HL-60 (cell line): ENCODE results near the gene WDR90.

Source experiments
- DNase-seq, 2 experiments: peaks; one replicate each; pipeline ENCODE4 v3.0.0-alpha.2; 2010 to 2020; ENCODE audit warnings: low read depth in 1 of 2, low spot score in 1 of 2
- H3K27ac ChIP-seq: fragments of 250-450 bp; sonication (Bioruptor Pico); replicated peaks from 2 replicates; pipeline ENCODE4 v1.5.1; 2020; ENCODE audit warnings: mild to moderate bottlenecking, moderate library complexity
- H3K27me3 ChIP-seq: fragments of 250-450 bp; sonication (Bioruptor Pico); 2 replicates; pipeline ENCODE4 v1.5.1; 2021; ENCODE audit warnings: mild to moderate bottlenecking, moderate library complexity; ENCODE audit not compliant: insufficient read depth, poor library complexity, severe bottlenecking
- H3K4me3 ChIP-seq: replicated peaks from 2 replicates; pipeline ENCODE4 v1.5.1; 2011; ENCODE audit warnings: mild to moderate bottlenecking, control low read depth, low read length; ENCODE audit not compliant: insufficient read depth
- GABPA ChIP-seq: IDR thresholded peaks from 2 replicates; pipeline ENCODE4 v1.6.1; 2012; ENCODE audit warnings: low read depth
- POLR2AphosphoS5 ChIP-seq: IDR thresholded peaks from 2 replicates; pipeline ENCODE4 v1.6.1; 2012; ENCODE audit warnings: low read depth
- SPI1 ChIP-seq: IDR thresholded peaks from 2 replicates; pipeline ENCODE4 v1.6.1; 2012; ENCODE audit warnings: low read depth, mild to moderate bottlenecking, borderline replicate concordance
- TF ChIP-seq, protein P1 (sequence below): IDR thresholded peaks from 2 replicates; pipeline ENCODE4 v1.6.1; 2012; ENCODE audit warnings: low read depth; ENCODE audit not compliant: insufficient replicate concordance
- TF ChIP-seq, protein P2 (sequence below): IDR thresholded peaks from one replicate; pipeline ENCODE4 v1.5.1; 2011; ENCODE audit warnings: low read length, control low read depth, inconsistent platforms; ENCODE audit not compliant: insufficient read depth

Gene WDR90

DNA sequence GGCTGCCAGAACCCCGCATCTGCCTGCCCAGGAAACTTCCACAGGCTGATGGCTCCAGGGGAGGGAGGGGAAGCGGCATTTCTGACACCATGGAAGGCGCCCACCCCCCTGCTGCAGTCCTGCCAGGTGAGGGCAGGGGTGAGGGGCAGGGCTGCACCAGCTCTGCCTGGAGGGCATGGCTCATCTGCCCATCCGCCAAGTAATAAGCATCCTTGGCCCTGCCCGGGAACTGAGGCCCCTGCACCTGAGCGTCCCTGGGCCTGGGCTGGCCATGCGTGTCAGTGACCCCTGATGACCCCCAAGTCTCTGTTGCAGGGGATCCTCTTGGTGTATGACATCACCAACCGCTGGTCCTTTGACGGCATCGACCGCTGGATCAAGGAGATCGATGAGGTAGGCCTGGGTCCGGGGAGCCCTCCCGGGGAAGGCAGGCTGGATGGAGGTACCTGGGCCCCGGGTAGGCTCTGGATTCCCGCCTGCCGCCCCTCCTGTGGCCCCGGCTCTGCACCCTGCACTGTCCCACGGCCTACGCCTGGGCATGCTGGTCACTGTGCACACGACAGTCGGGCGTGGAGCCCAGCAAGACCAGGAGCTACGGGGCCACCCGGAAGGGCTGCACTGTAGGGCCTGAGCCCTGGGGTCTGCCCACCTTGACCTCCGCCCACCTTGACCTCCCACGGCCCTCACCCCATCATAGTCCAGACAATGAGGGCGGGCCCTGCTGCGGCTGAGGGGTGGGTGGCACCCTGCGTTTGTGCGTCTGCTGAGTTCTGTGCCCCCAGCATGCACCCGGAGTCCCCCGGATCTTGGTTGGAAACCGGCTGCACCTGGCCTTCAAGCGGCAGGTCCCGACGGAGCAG lies 23.8 kb upstream of the WDR90 start:
- TF ChIP-seq POLR2AphosphoS5 (no peak), SPI1 (no peak), GABPA (no peak)
- TF ChIP-seq, protein P1, sequence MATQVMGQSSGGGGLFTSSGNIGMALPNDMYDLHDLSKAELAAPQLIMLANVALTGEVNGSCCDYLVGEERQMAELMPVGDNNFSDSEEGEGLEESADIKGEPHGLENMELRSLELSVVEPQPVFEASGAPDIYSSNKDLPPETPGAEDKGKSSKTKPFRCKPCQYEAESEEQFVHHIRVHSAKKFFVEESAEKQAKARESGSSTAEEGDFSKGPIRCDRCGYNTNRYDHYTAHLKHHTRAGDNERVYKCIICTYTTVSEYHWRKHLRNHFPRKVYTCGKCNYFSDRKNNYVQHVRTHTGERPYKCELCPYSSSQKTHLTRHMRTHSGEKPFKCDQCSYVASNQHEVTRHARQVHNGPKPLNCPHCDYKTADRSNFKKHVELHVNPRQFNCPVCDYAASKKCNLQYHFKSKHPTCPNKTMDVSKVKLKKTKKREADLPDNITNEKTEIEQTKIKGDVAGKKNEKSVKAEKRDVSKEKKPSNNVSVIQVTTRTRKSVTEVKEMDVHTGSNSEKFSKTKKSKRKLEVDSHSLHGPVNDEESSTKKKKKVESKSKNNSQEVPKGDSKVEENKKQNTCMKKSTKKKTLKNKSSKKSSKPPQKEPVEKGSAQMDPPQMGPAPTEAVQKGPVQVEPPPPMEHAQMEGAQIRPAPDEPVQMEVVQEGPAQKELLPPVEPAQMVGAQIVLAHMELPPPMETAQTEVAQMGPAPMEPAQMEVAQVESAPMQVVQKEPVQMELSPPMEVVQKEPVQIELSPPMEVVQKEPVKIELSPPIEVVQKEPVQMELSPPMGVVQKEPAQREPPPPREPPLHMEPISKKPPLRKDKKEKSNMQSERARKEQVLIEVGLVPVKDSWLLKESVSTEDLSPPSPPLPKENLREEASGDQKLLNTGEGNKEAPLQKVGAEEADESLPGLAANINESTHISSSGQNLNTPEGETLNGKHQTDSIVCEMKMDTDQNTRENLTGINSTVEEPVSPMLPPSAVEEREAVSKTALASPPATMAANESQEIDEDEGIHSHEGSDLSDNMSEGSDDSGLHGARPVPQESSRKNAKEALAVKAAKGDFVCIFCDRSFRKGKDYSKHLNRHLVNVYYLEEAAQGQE: no peak
- TF ChIP-seq, protein P2, sequence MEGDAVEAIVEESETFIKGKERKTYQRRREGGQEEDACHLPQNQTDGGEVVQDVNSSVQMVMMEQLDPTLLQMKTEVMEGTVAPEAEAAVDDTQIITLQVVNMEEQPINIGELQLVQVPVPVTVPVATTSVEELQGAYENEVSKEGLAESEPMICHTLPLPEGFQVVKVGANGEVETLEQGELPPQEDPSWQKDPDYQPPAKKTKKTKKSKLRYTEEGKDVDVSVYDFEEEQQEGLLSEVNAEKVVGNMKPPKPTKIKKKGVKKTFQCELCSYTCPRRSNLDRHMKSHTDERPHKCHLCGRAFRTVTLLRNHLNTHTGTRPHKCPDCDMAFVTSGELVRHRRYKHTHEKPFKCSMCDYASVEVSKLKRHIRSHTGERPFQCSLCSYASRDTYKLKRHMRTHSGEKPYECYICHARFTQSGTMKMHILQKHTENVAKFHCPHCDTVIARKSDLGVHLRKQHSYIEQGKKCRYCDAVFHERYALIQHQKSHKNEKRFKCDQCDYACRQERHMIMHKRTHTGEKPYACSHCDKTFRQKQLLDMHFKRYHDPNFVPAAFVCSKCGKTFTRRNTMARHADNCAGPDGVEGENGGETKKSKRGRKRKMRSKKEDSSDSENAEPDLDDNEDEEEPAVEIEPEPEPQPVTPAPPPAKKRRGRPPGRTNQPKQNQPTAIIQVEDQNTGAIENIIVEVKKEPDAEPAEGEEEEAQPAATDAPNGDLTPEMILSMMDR: no peak
- DNase-seq: no peak

GRCh38 chr16:625977-626765 lies 23.0 kb upstream of the WDR90 start:
- TF ChIP-seq, protein P1: no peak
- TF ChIP-seq, protein P2: no peak
- TF ChIP-seq GABPA (no peak), POLR2AphosphoS5 (no peak), SPI1 (no peak)
- Histone ChIP-seq H3K27me3 (no peaks in the 10 kb centered on the region), H3K27ac (no peak overlapping the region), H3K4me3 (no peak overlapping the region)
- DNase-seq: no peak

More for the DNA sequence above, 23.8 kb upstream of the WDR90 start:
- no peak overlapping the region for H3K27ac ChIP-seq
- H3K27me3 ChIP-seq: no peaks in the 10 kb centered on the region
- H3K4me3 ChIP-seq: no peak overlapping the region

DNA sequence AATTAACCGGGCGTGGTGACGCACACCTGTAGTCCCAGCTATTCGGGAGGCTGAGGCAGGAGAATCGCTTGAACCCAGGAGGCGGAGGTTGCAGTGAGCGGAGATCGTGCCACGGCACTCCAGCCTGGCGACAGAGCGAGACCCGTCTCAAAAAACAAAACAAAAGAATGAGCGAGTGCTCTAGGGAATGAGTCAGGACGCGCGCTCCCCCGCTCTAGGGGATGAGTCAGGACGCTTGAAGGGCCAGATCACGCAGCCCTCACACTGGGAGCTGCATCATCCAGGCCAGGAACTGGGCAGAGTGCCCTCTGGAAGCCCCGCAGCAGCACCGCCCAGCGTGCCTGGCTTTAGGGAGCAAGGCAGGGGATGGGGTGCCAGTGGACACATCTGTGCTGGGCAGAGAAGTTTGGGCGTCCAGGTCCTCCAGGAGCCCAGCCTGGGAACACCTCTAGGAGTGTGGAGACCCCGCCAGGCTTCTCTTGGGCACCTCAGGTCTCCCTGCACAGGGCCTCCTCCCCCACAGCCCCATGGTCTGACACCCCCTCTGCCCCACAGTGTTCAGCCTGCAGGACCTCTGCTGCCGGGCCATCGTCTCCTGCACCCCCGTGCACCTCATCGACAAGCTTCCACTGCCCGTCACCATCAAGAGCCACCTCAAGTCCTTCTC lies 22.2 kb upstream of the WDR90 start:
- H3K27ac ChIP-seq: no peak overlapping the region
- no peak for TF ChIP-seq POLR2AphosphoS5
- TF ChIP-seq SPI1: no peak
- no peak for TF ChIP-seq GABPA
- TF ChIP-seq, protein P2: no peak
- TF ChIP-seq, protein P1: no peak
- DNase-seq: no peak
- no peaks in the 10 kb centered on the region for H3K27me3 ChIP-seq
- H3K4me3 ChIP-seq: no peak overlapping the region
